GM19025 (cell line): ENCODE data around the gene PLCB2.
A peak's percentile ranks its signal among the peaks of the same experiment; 100 is the strongest.

ENCODE experiments used
- ATAC-seq: cut with Tn5 transposase; IDR thresholded peaks from one replicate; pipeline ENCODE4 v1.9.1; 2021; ENCODE audit warnings: mild to moderate bottlenecking, low read depth, moderate library complexity; ENCODE audit not compliant: unreplicated experiment

Gene PLCB2

DNA sequence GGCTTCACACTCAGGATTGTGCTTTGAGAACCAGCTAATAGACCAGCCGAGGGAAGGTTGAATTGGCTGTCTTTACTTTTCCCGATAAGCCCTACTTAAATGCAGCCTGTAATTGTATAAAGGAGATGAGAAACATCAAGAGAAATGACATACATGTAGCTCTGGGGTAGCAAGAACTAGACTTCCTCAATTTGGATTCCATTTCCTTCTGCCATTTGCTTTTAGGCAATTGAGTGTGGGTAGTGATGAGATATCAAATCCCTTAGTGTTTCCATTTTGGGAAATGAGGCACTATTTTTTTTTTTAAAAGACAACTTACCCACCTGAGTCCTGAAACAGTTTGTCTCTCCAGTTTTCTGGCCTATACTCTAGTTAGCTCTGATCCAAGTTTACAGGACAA is 18.0 kb upstream of the PLCB2 start:
- ATAC-seq, result no peak

DNA sequence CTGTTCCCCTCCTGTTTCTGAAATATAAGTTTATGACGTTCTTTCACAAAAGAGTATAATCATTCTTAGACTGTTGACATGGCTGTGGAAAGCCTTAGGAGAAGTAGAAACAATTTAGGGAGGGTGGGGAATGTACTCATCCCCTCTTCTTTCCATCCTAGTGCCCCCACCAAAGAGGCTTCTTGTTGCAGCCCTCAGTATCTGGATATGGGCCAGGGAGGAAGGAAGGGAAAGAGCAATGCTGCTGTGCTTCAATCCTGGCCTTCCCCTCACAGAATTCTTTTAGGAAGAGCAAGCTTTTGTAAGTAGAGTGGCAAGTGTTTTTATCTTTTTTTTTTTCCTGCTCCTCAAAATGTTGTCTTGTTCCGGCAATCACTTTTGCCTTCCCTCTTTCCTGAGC is 17.5 kb upstream of the PLCB2 start:
- no peak for ATAC-seq

- peak; percentile 2 for ATAC-seq
These were observed 16.5 kb upstream of the PLCB2 start for GRCh38 chr15:40323953-40324937.

GRCh38 chr15:40323239-40323952 is 15.7 kb upstream of the PLCB2 start, which contains the start of gene INAFM2:
Gene INAFM2 (plus strand): TSS chr15:40323692. CDS start chr15:40324056, 364 bp downstream.
- peak; percentile 89 for ATAC-seq

- ATAC-seq, result no peak
These were observed 14.9 kb upstream of the PLCB2 start for GRCh38 chr15:40322531-40323238.

DNA sequence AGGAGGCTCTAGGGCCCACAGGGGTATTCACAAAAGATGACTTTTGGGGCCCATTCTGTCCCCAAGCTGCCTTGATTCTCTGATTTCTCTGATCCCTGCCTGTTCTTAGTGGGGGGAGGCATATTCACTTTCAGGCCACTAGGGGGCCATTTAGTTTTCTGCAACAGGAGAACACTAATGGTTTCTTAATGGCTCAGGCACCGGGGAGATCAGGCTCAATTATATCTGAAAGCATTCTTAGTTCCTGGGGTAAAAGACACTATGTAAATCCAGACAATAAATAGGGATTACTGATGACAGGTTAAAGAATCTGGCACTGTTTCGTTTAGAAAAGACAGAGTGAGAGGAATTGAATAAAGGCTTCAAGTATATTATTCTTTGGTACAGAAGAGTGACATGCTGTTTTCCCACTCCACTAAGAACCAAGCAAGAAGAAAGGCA is 13.2 kb upstream of the PLCB2 start:
- ATAC-seq, result no peak

GRCh38 chr15:40320409-40320808 is 12.7 kb upstream of the PLCB2 start:
- ATAC-seq, result no peak

DNA sequence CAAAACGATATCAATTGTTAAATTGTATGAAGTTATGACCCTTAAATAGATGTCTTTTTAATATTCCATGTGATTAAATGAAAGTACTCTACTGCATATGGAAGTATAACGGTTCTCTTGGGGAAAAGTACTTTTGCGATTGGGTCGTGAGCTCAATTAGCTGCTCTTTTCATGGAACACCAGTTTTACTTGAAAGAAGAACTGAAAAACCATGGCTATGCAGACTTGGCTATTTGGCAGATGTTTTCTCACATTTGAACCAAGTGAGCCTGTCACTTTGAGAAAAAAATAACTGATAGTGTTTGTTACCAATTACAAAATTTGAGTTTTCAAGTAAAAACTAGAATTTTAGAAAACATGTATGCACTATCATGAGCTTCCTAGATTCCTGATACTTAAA is 9.8 kb upstream of the PLCB2 start:
- ATAC-seq, result no peak

DNA sequence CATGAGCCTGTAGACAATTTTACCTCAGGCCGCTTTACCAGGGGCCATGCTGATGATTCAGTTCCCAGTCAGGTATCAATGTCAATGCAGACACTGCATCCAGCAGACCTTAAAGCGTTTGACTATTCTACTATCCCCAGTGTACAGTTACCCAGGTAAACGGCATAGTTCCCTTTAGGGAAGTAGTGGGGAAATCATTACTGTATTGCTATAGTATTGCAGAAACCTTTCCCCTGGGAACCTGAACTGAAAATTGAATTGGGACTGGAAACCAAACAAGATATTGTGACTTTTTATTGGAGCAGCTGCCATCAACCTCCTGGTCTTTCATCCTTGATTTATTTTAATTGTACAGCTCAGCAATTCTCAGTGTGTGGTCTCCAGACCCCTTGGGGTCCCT is 9.2 kb upstream of the PLCB2 start:
- no peak for ATAC-seq

GRCh38 chr15:40314723-40315276 is 7.1 kb upstream of the PLCB2 start:
- no peak for ATAC-seq

GRCh38 chr15:40313531-40314398 is 6.0 kb upstream of the PLCB2 start:
- ATAC-seq, result no peak

DNA sequence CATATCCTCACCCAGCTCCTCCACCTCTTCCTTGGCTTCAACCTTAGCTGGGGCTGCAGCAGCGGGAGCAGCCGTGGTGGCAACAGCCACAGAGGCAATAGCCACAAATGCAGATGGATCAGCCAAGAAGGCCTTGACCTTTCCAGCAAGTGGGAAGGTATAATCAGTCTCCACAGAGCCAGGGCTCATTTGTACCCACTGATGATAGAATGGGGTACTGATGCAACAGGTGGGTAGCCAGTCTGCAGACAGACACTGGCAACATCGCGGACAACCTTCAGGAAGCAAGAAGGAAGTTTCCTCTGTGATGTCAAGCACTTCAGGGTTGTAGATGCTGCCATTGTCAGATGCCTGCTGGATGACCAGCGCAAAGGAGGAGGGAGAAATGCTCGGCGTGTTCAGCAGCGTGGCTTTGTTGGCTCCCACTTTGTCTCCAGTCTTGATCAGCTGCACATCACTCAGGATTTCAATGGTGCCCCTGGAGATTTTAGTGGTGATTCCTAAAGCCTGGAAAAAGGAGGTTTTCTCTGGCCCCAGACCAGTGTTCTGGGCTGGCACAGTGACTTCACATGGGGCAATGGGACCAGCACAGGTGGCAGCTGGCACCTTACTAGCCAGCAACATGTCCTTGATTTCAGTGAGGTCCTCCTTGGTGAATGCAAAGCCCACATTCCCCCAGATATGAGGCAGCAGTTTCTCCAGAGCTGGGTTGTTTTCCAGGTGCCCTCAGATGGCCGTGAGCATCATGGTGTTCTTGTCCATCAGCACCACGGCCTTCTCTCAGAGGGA is 4.8 kb upstream of the PLCB2 start:
- no peak for ATAC-seq

DNA sequence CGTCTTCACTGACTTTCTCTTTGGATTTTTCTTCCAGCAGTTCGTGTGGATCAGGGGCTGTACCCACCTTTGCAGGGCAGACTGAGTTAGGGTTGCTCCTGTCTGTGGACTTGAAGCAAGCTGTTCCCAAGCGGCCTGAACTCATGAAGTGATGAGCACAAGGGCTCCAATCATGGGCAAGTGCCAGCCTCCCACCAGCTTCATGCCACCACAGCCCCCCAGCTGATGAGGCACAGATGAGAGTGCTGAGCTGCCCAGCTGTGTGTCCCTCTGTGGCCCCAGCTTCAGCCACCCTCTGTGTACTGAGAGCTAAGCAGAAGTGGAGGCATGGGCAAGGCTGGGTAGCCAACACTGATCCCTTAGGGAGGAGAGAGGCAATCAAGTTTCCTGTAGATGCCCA is 3.3 kb upstream of the PLCB2 start:
- no peak for ATAC-seq

DNA sequence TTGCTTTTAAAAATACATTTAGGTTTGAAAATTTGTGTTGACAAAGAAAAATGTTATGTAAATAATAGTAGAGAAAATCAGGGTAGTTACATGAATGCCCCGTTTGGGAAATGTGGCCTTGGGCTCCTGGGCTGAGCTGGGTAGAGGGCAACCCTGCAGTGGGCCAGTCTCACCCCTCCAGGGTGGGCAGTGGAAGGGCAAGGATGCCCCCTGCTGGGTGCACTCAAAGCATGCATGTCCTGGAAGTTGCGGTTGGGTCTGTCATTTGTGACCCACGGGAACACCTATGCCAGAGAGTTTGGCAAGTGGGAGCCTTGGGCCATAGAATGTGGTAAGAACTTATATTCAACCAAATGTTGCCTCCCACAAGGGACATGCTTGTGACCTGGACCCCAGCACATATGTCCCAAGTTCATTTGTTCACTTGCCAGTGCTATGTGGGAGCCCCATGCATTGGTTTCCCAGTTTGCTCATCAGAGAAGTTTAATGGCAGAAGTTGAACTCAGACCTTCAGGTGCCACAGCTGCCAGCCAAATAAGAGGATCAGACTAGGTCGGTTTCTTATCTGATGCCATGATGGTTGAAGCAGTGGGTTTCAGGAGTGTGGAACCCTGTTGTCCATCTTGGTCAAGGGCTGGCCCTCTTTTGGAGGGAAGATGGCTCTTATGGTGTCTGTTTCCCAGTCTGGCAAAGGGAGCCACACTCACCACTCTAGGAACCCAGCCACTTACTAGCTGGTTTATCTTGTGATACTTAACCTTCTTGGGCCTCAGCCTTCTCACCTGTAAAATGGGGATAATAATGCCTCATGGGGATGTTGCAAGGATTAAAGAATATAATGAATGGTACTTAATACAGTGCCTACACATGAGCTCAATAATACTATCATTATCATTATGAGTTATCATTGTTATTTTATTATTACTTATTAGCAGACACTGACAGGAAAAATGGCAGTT is 2.5 kb upstream of the PLCB2 start:
- ATAC-seq, result no peak

DNA sequence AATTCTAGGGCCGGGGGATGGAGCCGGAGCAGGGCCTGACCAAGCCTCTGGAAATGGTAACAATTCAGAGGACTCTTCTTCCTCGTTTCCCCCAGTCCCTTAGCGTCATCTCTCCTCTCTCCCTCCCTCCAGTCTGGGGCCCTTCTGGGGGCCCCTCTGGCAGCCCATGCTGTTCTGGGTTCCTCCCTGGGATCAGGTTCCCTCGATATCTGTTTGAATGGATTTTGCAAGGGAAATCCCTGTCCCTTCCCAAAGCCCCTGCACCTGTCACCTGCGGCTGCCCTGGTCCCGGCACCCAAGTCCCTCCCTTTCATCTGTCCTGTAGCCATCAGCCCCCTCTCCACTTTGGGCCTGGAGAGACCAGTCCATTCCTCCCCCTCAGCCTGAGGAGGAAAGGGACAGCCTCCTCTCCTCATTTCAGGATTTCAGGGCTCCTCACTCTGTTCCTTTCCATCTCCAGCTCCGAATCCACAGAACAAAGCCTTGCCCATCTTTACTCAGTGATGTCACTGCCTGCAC is 1.7 kb upstream of the PLCB2 start:
- ATAC-seq, result no peak

DNA sequence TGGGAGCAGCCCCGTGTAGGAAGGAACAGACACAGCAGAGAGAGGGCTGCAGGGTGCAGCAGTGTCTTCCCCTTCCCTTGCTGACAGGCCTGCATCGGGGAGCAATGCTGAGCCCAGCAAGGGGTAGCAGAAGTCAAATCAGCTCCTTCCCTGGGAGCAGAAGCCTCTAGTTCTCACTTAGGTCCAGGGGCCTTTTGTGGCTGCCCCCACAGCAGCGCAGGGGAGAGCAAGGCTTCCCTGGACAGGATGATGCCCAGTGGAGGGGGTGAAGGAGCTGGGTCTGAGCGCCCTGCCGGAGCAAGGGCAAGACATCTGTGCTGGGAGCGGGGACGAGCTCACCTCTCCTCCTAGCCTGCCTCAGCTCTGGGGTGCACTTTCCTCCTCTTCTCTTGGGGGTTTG is 827 bp downstream of the PLCB2 start:
- no peak for ATAC-seq

DNA sequence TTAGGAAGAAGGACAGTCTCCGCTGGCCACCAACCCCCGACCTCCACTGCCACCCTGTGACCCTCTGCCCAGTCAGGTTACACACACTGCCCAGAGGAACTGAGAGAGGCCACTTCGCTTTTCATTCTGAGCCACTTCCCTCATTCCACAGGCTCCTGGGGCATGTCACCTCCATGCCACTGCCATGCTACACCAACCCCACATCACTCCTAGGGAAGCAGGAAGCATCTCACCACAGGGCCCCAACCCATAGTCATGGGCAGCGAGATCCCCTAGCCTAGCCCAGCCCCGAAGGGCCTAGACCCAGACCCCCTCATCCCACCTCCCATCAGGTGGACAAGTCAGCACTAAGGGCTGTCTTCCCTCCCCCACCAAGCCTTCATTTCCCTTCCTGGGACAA is 1.4 kb downstream of the PLCB2 start:
- no peak for ATAC-seq

DNA sequence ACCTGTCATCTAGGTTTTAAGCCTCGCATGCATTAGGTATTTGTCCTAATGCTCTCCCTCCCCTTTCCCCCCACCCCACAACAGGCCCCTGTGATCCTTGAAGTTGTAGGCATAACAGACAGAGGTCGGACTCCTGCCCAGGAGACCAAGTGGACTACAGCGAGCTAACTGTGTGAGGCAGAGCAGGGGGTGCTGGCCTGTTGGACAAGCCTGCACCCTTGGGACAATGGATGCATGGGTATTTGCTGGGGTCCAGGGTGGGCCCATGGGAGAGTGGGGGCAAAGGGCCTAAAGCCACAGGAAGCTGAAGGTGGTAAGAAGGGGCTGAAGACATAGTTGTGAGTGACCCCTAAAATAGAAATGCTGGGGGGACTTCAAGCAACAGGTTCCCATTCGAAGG is 2.5 kb downstream of the PLCB2 start:
- no peak for ATAC-seq
